Mesothelial cell of epicardium (in vitro differentiated cells): ENCODE data around the gene IRS1. TPM values are rescaled to one million over a fixed set of nuclear protein-coding genes. Genes with fewer than 3 reads are reported as not detected.

Experiments used
- DNase-seq, 2 experiments: peaks; one replicate each; pipeline ENCODE4 v3.0.0; 2021; ENCODE audit warnings: low spot score in 2 of 2; ENCODE audit not compliant: unreplicated experiment in 2 of 2
- H3K27ac Mint-ChIP-seq: 2 replicates; pipeline ENCODE4 v1.8.0; 2021; ENCODE audit warnings: mixed read lengths
- H3K27me3 Mint-ChIP-seq: 2 replicates; pipeline ENCODE4 v1.8.0; 2021; ENCODE audit warnings: low read depth, mixed read lengths
- H3K36me3 Mint-ChIP-seq: 2 replicates; pipeline ENCODE4 v1.8.0; 2021; ENCODE audit warnings: mixed read lengths
- H3K4me1 Mint-ChIP-seq: 2 replicates; pipeline ENCODE4 v1.8.0; 2021; ENCODE audit warnings: mixed read lengths
- H3K4me3 Mint-ChIP-seq: 2 replicates; pipeline ENCODE4 v1.8.0; 2021; ENCODE audit warnings: mild to moderate bottlenecking, moderate library complexity, mixed read lengths
- H3K9me3 Mint-ChIP-seq: 2 replicates; pipeline ENCODE4 v1.8.0; 2021; ENCODE audit warnings: mixed read lengths
- CTCF ChIP-seq: fragments of 200-600 bp; sonication (generic); IDR thresholded peaks from one replicate; pipeline ENCODE4 v1.5.0; 2021; ENCODE audit warnings: antibody characterized with exemption; ENCODE audit not compliant: unreplicated experiment
- total RNA-seq: library from RNA; stranded (reverse); gene quantifications from 3 replicates; pipeline ENCODE4 v1.2.1, GENCODE V29; 2021

The IRS1 gene
- total RNA-seq, 1 donor from 2014 or later: 64.2 TPM

GRCh38 chr2:226711606-226712296 lies 87.9 kb downstream of the IRS1 start:
- peaks cover 17% of the 10 kb centered on the region for H3K4me1 Mint-ChIP-seq

GRCh38 chr2:226707499-226707898 lies 92.1 kb downstream of the IRS1 start:
- Mint-ChIP-seq H3K36me3 (no peaks in the 10 kb centered on the region), H3K4me1 (peaks cover 11% of the 10 kb centered on the region), H3K27me3 (no peaks in the 10 kb centered on the region), H3K9me3 (peaks cover 4% of the 10 kb centered on the region), H3K4me3 (no peak overlapping the region), H3K27ac (no peak overlapping the region)
- TF ChIP-seq CTCF: no peak
- no peak for DNase-seq

More at GRCh38 chr2:226711606-226712296, 87.9 kb downstream of the IRS1 start:
- no peak overlapping the region for H3K4me3 Mint-ChIP-seq
- TF ChIP-seq CTCF: no peak
- H3K27me3 Mint-ChIP-seq: no peaks in the 10 kb centered on the region
- H3K27ac Mint-ChIP-seq: no peak overlapping the region
- no peaks in the 10 kb centered on the region for H3K36me3 Mint-ChIP-seq
- no peak for DNase-seq
- peaks cover 4% of the 10 kb centered on the region for H3K9me3 Mint-ChIP-seq

GRCh38 chr2:226705965-226706364 lies 93.7 kb downstream of the IRS1 start:
- H3K9me3 Mint-ChIP-seq: peaks cover 4% of the 10 kb centered on the region
- H3K27me3 Mint-ChIP-seq: no peaks in the 10 kb centered on the region
- no peaks in the 10 kb centered on the region for H3K36me3 Mint-ChIP-seq
- DNase-seq: no peak
- peaks cover 21% of the 10 kb centered on the region for H3K4me1 Mint-ChIP-seq
- no peak overlapping the region for H3K4me3 Mint-ChIP-seq
- no peak for TF ChIP-seq CTCF
- H3K27ac Mint-ChIP-seq: no peak overlapping the region

GRCh38 chr2:226705133-226705886 lies 94.3 kb downstream of the IRS1 start:
- H3K4me1 Mint-ChIP-seq: peaks cover 21% of the 10 kb centered on the region
- no peak for DNase-seq
- no peaks in the 10 kb centered on the region for H3K27me3 Mint-ChIP-seq
- no peak overlapping the region for H3K4me3 Mint-ChIP-seq
- H3K9me3 Mint-ChIP-seq: peaks cover 4% of the 10 kb centered on the region
- H3K27ac Mint-ChIP-seq: no peak overlapping the region
- TF ChIP-seq CTCF: no peak
- H3K36me3 Mint-ChIP-seq: no peaks in the 10 kb centered on the region

- no peak overlapping the region for H3K4me3 Mint-ChIP-seq
- no peak for DNase-seq
Observed at GRCh38 chr2:226703514-226703913, 96.1 kb downstream of the IRS1 start.

More at GRCh38 chr2:226703514-226703913, 96.1 kb downstream of the IRS1 start:
- Mint-ChIP-seq H3K36me3 (no peaks in the 10 kb centered on the region), H3K9me3 (peaks cover 4% of the 10 kb centered on the region), H3K27ac (peak overlapping the region; percentile 49), H3K4me1 (peaks cover 21% of the 10 kb centered on the region), H3K27me3 (no peaks in the 10 kb centered on the region)
- TF ChIP-seq CTCF: no peak
